Liver (tissue), 9 donors: ENCODE results near the gene TK1. TPM values are rescaled to one million over a fixed set of nuclear protein-coding genes. Genes with fewer than 3 reads are reported as not detected.

Experiments
- DNase-seq: peaks from one replicate; pipeline ENCODE4 v3.0.0-alpha.2; 2017; ENCODE audit warnings: low spot score
- H3K27ac ChIP-seq, 2 donors: one replicate each; pipeline ENCODE4 v1.7.0; 2013; ENCODE audit warnings: inconsistent platforms in 2 of 2, low read length in 2 of 2, control low read depth in 1 of 2, low read depth in 1 of 2, mild to moderate bottlenecking in 1 of 2
- H3K27me3 ChIP-seq, 4 donors: one replicate each; pipeline versions ENCODE4 v1.6.1 to v1.7.0; 2013; ENCODE audit warnings: low read length in 3 of 4, inconsistent platforms in 1 of 4, mild to moderate bottlenecking in 1 of 4, moderate library complexity in 1 of 4; ENCODE audit not compliant: control insufficient read depth in 4 of 4, insufficient read depth in 4 of 4
- H3K36me3 ChIP-seq, 4 donors: one replicate each; pipeline versions ENCODE4 v1.6.1 to v1.7.0; 2013; ENCODE audit warnings: low read length in 3 of 4, mild to moderate bottlenecking in 3 of 4, low read depth in 1 of 4, moderate library complexity in 1 of 4; ENCODE audit not compliant: control insufficient read depth in 4 of 4, insufficient read depth in 3 of 4
- H3K4me1 ChIP-seq, 4 donors: one replicate each; pipeline versions ENCODE4 v1.6.1 to v1.7.0; 2013; ENCODE audit warnings: low read length in 3 of 4, mild to moderate bottlenecking in 3 of 4, moderate library complexity in 1 of 4; ENCODE audit not compliant: control insufficient read depth in 4 of 4, insufficient read depth in 4 of 4
- H3K4me3 ChIP-seq, 3 donors: one replicate each; pipeline versions ENCODE4 v1.6.1 to v1.7.0; 2013; ENCODE audit warnings: low read length in 3 of 3, control low read depth in 1 of 3, low read depth in 1 of 3, mild to moderate bottlenecking in 1 of 3
- H3K9ac ChIP-seq, 2 donors: one replicate each; pipeline ENCODE4 v1.7.0; 2013; ENCODE audit warnings: low read length in 2 of 2, mild to moderate bottlenecking in 2 of 2, moderate library complexity in 2 of 2, control low read depth in 1 of 2, low read depth in 1 of 2
- H3K9me3 ChIP-seq, 4 donors: one replicate each; pipeline versions ENCODE4 v1.6.1 to v1.7.0; 2013; ENCODE audit warnings: low read length in 3 of 4; ENCODE audit not compliant: control insufficient read depth in 4 of 4
- EGR1 ChIP-seq, 2 donors: IDR thresholded peaks; 2 replicates each; pipeline ENCODE4 v1.6.1; 2016 to 2018; ENCODE audit warnings: antibody characterized with exemption in 2 of 2, low read depth in 2 of 2
- FOXA2 ChIP-seq: IDR thresholded peaks from 2 replicates; pipeline ENCODE4 v1.6.1; 2016; ENCODE audit warnings: antibody characterized with exemption
- HNF4A ChIP-seq, 2 donors: conservative IDR thresholded peaks; 2 replicates each; pipeline ENCODE4 v1.6.1; 2016; ENCODE audit warnings: antibody characterized with exemption in 2 of 2, mild to moderate bottlenecking in 2 of 2
- JUND ChIP-seq, 2 donors: IDR thresholded peaks; 2 replicates each; pipeline ENCODE4 v1.6.1; 2016; ENCODE audit warnings: antibody characterized with exemption in 2 of 2
- NR2F2 ChIP-seq: IDR thresholded peaks from 2 replicates; pipeline ENCODE4 v1.6.1; 2016; ENCODE audit warnings: antibody characterized with exemption
- SP1 ChIP-seq: IDR thresholded peaks from 2 replicates; pipeline ENCODE4 v1.6.1; 2018; ENCODE audit warnings: antibody characterized with exemption, mild to moderate bottlenecking
- TAF1 ChIP-seq: conservative IDR thresholded peaks from 2 replicates; pipeline ENCODE4 v1.6.1; 2016; ENCODE audit warnings: antibody characterized with exemption, mild to moderate bottlenecking
- WGBS: extraction: QIAGEN DNeasy Blood & Tissue Kit; methylation state at CpG from one replicate; pipeline ENCODE4 v1.1.7; 2013; 5-methylcytosine and 5-hydroxymethylcytosine counted together
- polyA plus RNA-seq, 2 donors: library from polyadenylated mRNA; stranded (reverse) in 1 of 2; unstranded in 1 of 2; fragments of 200-250 nt in 1 of 2; fragments of >200 nt in 1 of 2; fragmentation: Nextera tagmentation in 1 of 2; extraction: Ambion mirVana in 1 of 2; gene quantifications; one replicate each; pipeline versions ENCODE4 v1.2.1 to v1.2.3, GENCODE V29; 2013 to 2015
- total RNA-seq, 2 donors: library from RNA; depleted of rRNA; stranded (reverse); fragments of >200 nt; gene quantifications; one replicate each; pipeline ENCODE4 v1.2.3, GENCODE V29; 2014
- TF ChIP-seq, protein P1 (sequence below): IDR thresholded peaks from 2 replicates; pipeline ENCODE4 v1.6.1; 2016; ENCODE audit warnings: antibody characterized with exemption
- TF ChIP-seq, protein P2 (sequence below): fragments of 150-350 bp; IDR thresholded peaks from 2 replicates; pipeline ENCODE4 v1.5.1; 2017; ENCODE audit warnings: improper control_type of control experiment, low read depth, low read length; ENCODE audit not compliant: missing input control
- TF ChIP-seq, protein P3 (sequence below): IDR thresholded peaks from 2 replicates; pipeline ENCODE4 v1.6.1; 2016; ENCODE audit warnings: antibody characterized with exemption
- TF ChIP-seq, protein P4 (sequence below): IDR thresholded peaks from 2 replicates; pipeline ENCODE4 v1.6.1; 2016; ENCODE audit warnings: antibody characterized with exemption, mild to moderate bottlenecking
- donor health status: healthy.
- donor health status: healthy.
- donor health status: healthy.
- donor health status: healthy.
- donor health status: healthy.

Gene TK1
- total and polyA plus RNA-seq, 4 donors, result 0.84 to 97.6 (median 10.1) TPM

DNA sequence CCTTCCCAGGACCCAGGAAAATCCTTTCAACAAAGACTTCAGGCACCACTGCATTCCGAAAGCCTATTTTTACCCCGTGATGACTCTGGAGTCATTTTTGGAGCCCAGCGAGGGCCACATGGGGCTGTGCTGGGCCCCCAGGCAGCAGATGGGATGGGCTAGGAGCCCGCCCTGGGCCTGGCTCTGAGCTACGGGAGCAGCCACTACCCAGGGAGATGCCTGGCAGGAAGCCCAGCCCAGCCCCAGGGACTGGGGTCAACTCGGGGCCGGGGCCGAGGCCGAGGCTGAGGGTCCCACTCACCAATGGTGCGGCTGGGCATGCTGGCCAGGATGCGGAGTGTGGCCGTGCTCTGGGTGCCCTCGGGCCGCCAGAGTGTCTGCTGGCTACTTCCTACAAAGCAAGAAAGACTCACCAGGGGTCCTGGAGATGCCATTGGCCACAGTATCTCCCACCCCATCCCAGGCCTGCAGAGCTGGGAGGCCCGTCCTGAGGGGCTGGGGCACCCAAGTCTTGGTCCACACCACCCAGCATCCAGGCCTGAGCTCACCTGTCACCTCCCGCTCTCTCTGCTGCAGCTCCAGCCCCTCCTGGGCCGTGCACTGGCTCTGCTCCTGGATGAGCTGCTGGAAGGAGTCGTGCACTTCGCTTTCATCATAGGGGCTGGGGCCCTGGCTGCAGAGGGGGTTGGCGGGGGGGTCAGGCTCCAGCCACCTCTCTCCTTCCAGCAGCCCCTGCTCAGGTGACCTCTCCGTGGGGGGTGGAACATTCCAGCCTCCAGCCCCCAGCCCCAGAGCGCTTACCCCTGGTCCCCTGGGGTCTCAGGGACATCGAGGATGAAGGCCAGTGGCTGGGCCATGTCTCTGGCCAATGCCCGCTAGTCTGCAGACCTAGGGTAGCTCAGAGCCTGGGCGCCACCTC lies 60.6 kb downstream of the TK1 start:
- Histone ChIP-seq H3K9me3 (no peaks in the 10 kb centered on the region), H3K9ac (no peak overlapping the region), H3K27me3 (no peaks in the 10 kb centered on the region), H3K4me1 (peaks cover 3 to 41% (median 15%) of the 10 kb centered on the region in 4 donors), H3K4me3 (no peak overlapping the region), H3K27ac (no peak overlapping the region), H3K36me3 (peaks cover 0 to 3% (median 0%) of the 10 kb centered on the region in 4 donors)
- TF ChIP-seq HNF4A (conservative IDR thresholded peaks at IDR 0.05) (no peak), NR2F2 (no peak), JUND (IDR thresholded peaks at IDR 0.05) (no peak), TAF1 (no peak)
- TF ChIP-seq, protein P1, sequence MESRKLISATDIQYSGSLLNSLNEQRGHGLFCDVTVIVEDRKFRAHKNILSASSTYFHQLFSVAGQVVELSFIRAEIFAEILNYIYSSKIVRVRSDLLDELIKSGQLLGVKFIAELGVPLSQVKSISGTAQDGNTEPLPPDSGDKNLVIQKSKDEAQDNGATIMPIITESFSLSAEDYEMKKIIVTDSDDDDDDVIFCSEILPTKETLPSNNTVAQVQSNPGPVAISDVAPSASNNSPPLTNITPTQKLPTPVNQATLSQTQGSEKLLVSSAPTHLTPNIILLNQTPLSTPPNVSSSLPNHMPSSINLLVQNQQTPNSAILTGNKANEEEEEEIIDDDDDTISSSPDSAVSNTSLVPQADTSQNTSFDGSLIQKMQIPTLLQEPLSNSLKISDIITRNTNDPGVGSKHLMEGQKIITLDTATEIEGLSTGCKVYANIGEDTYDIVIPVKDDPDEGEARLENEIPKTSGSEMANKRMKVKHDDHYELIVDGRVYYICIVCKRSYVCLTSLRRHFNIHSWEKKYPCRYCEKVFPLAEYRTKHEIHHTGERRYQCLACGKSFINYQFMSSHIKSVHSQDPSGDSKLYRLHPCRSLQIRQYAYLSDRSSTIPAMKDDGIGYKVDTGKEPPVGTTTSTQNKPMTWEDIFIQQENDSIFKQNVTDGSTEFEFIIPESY, result no peak
- WGBS, result 70% methylated on average over 25 of the region's 25 CpGs
- no peak for DNase-seq

DNA sequence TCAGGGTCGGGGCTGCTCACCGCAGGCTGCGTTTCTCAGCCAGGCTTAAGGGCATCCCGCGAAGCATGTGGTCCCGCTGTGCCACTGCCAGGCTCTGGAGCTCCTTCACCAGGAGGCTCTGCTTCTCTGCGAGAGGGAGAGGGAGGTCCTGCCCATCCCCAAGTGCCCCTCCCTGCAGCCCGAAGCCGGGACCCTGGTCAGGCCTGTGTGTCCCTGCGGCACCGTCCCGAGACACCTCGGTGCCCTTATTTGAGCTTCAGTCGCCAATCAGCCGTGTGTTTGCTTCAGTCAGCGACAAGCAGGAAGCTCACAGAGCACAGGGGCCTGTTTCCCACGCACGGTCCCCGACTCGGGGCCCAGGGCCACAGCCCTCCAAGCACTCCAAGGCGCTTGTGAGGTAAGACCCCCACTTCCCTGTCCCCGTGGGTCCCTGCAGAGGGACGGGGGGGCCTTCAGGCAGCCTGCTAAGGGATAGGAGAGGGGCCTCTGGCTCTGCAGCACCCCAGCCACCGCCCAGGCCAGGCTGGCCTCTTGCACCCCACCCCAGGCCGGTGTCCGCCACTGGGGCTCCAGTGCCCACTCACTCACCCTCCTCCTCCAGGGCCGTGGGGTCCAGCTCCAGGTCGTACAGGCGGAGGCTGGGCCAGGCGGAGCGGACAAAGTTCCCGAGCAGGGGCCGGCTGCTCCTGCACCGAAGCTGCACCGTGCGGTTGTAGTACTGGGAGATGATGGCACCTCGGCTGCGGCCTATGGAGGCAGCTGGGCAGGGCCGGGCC lies 61.5 kb downstream of the TK1 start:
- no peaks in the 10 kb centered on the region for H3K9me3 ChIP-seq
- no peak for DNase-seq
- TF ChIP-seq NR2F2 (no peak), FOXA2 (no peak)
- TF ChIP-seq, protein P2, sequence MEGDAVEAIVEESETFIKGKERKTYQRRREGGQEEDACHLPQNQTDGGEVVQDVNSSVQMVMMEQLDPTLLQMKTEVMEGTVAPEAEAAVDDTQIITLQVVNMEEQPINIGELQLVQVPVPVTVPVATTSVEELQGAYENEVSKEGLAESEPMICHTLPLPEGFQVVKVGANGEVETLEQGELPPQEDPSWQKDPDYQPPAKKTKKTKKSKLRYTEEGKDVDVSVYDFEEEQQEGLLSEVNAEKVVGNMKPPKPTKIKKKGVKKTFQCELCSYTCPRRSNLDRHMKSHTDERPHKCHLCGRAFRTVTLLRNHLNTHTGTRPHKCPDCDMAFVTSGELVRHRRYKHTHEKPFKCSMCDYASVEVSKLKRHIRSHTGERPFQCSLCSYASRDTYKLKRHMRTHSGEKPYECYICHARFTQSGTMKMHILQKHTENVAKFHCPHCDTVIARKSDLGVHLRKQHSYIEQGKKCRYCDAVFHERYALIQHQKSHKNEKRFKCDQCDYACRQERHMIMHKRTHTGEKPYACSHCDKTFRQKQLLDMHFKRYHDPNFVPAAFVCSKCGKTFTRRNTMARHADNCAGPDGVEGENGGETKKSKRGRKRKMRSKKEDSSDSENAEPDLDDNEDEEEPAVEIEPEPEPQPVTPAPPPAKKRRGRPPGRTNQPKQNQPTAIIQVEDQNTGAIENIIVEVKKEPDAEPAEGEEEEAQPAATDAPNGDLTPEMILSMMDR, result no peak
- no peak overlapping the region for H3K27ac ChIP-seq
- H3K4me1 ChIP-seq, result peaks cover 3 to 37% (median 14%) of the 10 kb centered on the region in 4 donors
- no peak overlapping the region for H3K9ac ChIP-seq
- WGBS, result 71% methylated on average over 39 of the region's 39 CpGs
- H3K4me3 ChIP-seq, result no peak overlapping the region
- peaks cover 0 to 3% (median 0%) of the 10 kb centered on the region in 4 donors for H3K36me3 ChIP-seq
- no peaks in the 10 kb centered on the region for H3K27me3 ChIP-seq

DNA sequence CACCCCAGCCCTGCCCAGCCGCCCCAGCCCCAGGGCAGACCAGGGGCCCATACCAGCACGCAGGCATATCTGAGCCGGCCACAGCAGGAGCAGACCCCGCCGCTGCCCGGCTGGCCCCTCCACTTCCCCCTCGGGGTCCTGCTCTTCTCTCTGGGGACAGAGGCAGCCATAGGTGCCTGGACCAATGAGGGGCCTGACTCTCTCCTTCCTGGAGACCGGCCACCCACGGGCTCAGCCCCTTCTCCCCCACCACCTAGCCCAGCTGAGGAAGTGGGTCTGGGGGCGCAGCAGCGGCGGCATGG lies 62.1 kb downstream of the TK1 start:
- Histone ChIP-seq H3K4me1 (peaks cover 3 to 35% (median 13%) of the 10 kb centered on the region in 4 donors), H3K27ac (no peak overlapping the region), H3K27me3 (no peaks in the 10 kb centered on the region), H3K9me3 (no peaks in the 10 kb centered on the region), H3K36me3 (peaks cover 0 to 3% (median 0%) of the 10 kb centered on the region in 4 donors), H3K9ac (no peak overlapping the region), H3K4me3 (no peak overlapping the region)
- WGBS, result 81% methylated on average over 12 of the region's 12 CpGs
- DNase-seq, result no peak
- TF ChIP-seq, protein P3, sequence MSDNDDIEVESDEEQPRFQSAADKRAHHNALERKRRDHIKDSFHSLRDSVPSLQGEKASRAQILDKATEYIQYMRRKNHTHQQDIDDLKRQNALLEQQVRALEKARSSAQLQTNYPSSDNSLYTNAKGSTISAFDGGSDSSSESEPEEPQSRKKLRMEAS, result no peak
- TF ChIP-seq EGR1 (IDR thresholded peaks at IDR 0.05; ENCODE audit: low read depth in 2 of 2) (no peak), JUND (IDR thresholded peaks at IDR 0.05) (no peak), SP1 (no peak)
- TF ChIP-seq, protein P4, sequence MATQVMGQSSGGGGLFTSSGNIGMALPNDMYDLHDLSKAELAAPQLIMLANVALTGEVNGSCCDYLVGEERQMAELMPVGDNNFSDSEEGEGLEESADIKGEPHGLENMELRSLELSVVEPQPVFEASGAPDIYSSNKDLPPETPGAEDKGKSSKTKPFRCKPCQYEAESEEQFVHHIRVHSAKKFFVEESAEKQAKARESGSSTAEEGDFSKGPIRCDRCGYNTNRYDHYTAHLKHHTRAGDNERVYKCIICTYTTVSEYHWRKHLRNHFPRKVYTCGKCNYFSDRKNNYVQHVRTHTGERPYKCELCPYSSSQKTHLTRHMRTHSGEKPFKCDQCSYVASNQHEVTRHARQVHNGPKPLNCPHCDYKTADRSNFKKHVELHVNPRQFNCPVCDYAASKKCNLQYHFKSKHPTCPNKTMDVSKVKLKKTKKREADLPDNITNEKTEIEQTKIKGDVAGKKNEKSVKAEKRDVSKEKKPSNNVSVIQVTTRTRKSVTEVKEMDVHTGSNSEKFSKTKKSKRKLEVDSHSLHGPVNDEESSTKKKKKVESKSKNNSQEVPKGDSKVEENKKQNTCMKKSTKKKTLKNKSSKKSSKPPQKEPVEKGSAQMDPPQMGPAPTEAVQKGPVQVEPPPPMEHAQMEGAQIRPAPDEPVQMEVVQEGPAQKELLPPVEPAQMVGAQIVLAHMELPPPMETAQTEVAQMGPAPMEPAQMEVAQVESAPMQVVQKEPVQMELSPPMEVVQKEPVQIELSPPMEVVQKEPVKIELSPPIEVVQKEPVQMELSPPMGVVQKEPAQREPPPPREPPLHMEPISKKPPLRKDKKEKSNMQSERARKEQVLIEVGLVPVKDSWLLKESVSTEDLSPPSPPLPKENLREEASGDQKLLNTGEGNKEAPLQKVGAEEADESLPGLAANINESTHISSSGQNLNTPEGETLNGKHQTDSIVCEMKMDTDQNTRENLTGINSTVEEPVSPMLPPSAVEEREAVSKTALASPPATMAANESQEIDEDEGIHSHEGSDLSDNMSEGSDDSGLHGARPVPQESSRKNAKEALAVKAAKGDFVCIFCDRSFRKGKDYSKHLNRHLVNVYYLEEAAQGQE, result no peak
- TF ChIP-seq, protein P1, result no peak
